CD14-positive monocyte (primary cell): ENCODE measurements around the gene RERE. TPM values are rescaled to one million over a fixed set of nuclear protein-coding genes. Genes with fewer than 3 reads are reported as not detected.

Source experiments
- DNase-seq, 3 donors: peaks; one replicate each; pipeline ENCODE4 v3.0.0-alpha.2; 2011 to 2022
- H2AFZ ChIP-seq: 2 replicates; pipeline ENCODE4 v1.6.0; 2012; ENCODE audit warnings: mild to moderate bottlenecking, low read depth, low read length, inconsistent platforms; ENCODE audit not compliant: insufficient read depth, poor library complexity, severe bottlenecking
- H3K27ac ChIP-seq, 2 donors: 1 replicate in 1 of 2; 2 replicates in 1 of 2; pipeline ENCODE4 v1.5.1; 2012 to 2013; ENCODE audit warnings: low read length in 2 of 2, control low read depth in 1 of 2, inconsistent platforms in 1 of 2, low read depth in 1 of 2, mild to moderate bottlenecking in 1 of 2
- H3K27me3 ChIP-seq, 2 donors: one replicate each; pipeline versions ENCODE4 v1.6.0 to v1.6.1; 2011 to 2013; ENCODE audit warnings: low read length in 2 of 2; ENCODE audit not compliant: control insufficient read depth in 2 of 2, insufficient read depth in 2 of 2
- H3K36me3 ChIP-seq, 2 donors: replicated peaks in 1 of 2; 1 replicate in 1 of 2; 2 replicates in 1 of 2; pipeline versions ENCODE4 v1.5.1 to v1.6.1; 2012 to 2013; ENCODE audit warnings: low read length in 2 of 2, control low read depth in 1 of 2, inconsistent platforms in 1 of 2, mild to moderate bottlenecking in 1 of 2; ENCODE audit not compliant: insufficient read depth in 2 of 2, control insufficient read depth in 1 of 2
- H3K4me1 ChIP-seq, 2 donors: 1 replicate in 1 of 2; 2 replicates in 1 of 2; pipeline versions ENCODE4 v1.5.1 to v1.6.1; 2012 to 2013; ENCODE audit warnings: low read length in 2 of 2, control low read depth in 1 of 2, inconsistent platforms in 1 of 2, mild to moderate bottlenecking in 1 of 2, moderate library complexity in 1 of 2; ENCODE audit not compliant: insufficient read depth in 2 of 2, control insufficient read depth in 1 of 2
- H3K4me2 ChIP-seq: replicated peaks from 2 replicates; pipeline ENCODE3; 2012; ENCODE audit warnings: low read length, moderate library complexity, mild to moderate bottlenecking; ENCODE audit not compliant: poor library complexity, severe bottlenecking; ENCODE audit errors: extremely low read depth
- H3K4me3 ChIP-seq, 3 experiments: fragments of 200-600 bp in 1 of 3; sonication (generic) in 1 of 3; replicated peaks in 1 of 3; 1 replicate in 2 of 3; 2 replicates in 1 of 3; pipeline ENCODE4 v1.5.1; 2011 to 2013; ENCODE audit warnings: low read length in 3 of 3, mild to moderate bottlenecking in 3 of 3, control low read depth in 2 of 3, low read depth in 2 of 3, inconsistent platforms in 1 of 3, moderate library complexity in 1 of 3
- H3K79me2 ChIP-seq: 2 replicates; pipeline ENCODE4 v1.6.0; 2012; ENCODE audit warnings: mild to moderate bottlenecking, control low read depth, inconsistent platforms, low read length, moderate library complexity; ENCODE audit not compliant: insufficient read depth
- H3K9ac ChIP-seq: 2 replicates; pipeline ENCODE4 v1.6.0; 2017; ENCODE audit warnings: low read length, mild to moderate bottlenecking; ENCODE audit not compliant: insufficient read depth, poor library complexity, severe bottlenecking
- H3K9me3 ChIP-seq, 2 donors: replicated peaks in 1 of 2; 1 replicate in 1 of 2; 2 replicates in 1 of 2; pipeline versions ENCODE4 v1.5.1 to v1.6.1; 2012 to 2013; ENCODE audit warnings: low read length in 2 of 2, control low read depth in 1 of 2; ENCODE audit not compliant: control insufficient read depth in 1 of 2, insufficient read depth in 1 of 2
- H4K20me1 ChIP-seq: 2 replicates; pipeline ENCODE4 v1.6.0; 2012; ENCODE audit warnings: mild to moderate bottlenecking, low read length, control low read depth, moderate library complexity; ENCODE audit not compliant: insufficient read depth
- H3K27ac Mint-ChIP-seq, 7 donors: one replicate each; pipeline ENCODE4 v1.8.0; 2020; ENCODE audit warnings: mild to moderate bottlenecking in 7 of 7, mixed read lengths in 7 of 7, moderate library complexity in 6 of 7, inconsistent platforms in 2 of 7
- H3K27me3 Mint-ChIP-seq, 3 donors: one replicate each; pipeline ENCODE4 v1.8.0; 2021 to 2022; ENCODE audit warnings: low read depth in 3 of 3, mild to moderate bottlenecking in 3 of 3, mixed read lengths in 3 of 3, moderate library complexity in 3 of 3, inconsistent platforms in 1 of 3
- H3K36me3 Mint-ChIP-seq, 2 donors: one replicate each; pipeline ENCODE4 v1.8.0; 2020; ENCODE audit warnings: mixed read lengths in 2 of 2, inconsistent platforms in 1 of 2, mild to moderate bottlenecking in 1 of 2
- H3K4me1 Mint-ChIP-seq: one replicate; pipeline ENCODE4 v1.8.0; 2020; ENCODE audit warnings: mild to moderate bottlenecking, mixed read lengths
- H3K4me3 Mint-ChIP-seq, 2 donors: one replicate each; pipeline ENCODE4 v1.8.0; 2020; ENCODE audit warnings: mild to moderate bottlenecking in 2 of 2, mixed read lengths in 2 of 2, moderate library complexity in 1 of 2
- H3K9me3 Mint-ChIP-seq, 7 donors: one replicate each; pipeline ENCODE4 v1.8.0; 2020 to 2022; ENCODE audit warnings: mixed read lengths in 7 of 7, mild to moderate bottlenecking in 6 of 7, moderate library complexity in 6 of 7, inconsistent platforms in 2 of 7
- CTCF ChIP-seq: fragments of 200-600 bp; IDR thresholded peaks from one replicate; pipeline ENCODE4 v1.8.0; 2022; ENCODE audit warnings: antibody characterized with exemption, mild to moderate bottlenecking
- WGBS: methylation state at CpG from one replicate; pipeline ENCODE4 v1.1.5; 2013; ENCODE audit warnings: missing lambda C conversion rate; ENCODE audit not compliant: insufficient coverage; 5-methylcytosine and 5-hydroxymethylcytosine counted together
- intact Hi-C, 2 donors: fragments of 100-400 bp; cut with micrococcal nuclease; formaldehyde crosslinking; loops; one replicate each; pipeline versions ENCODE4 v1.15.0 to v1.15.1; 2023
- polyA plus RNA-seq, 3 donors: library from polyadenylated mRNA; depleted of rRNA in 1 of 3; unstranded in 2 of 3; stranded (reverse) in 1 of 3; fragments of 300-500 nt in 2 of 3; fragments of >200 nt in 1 of 3; fragmentation: Illumina TruSeq in 2 of 3; gene quantifications; 1 replicate in 2 of 3; 2 replicates in 1 of 3; pipeline ENCODE4 v1.2.3, GENCODE V29; 2012 to 2021

The RERE gene
- polyA plus RNA-seq, 3 donors = 1.2 to 19.4 (median 3.8) TPM

DNA sequence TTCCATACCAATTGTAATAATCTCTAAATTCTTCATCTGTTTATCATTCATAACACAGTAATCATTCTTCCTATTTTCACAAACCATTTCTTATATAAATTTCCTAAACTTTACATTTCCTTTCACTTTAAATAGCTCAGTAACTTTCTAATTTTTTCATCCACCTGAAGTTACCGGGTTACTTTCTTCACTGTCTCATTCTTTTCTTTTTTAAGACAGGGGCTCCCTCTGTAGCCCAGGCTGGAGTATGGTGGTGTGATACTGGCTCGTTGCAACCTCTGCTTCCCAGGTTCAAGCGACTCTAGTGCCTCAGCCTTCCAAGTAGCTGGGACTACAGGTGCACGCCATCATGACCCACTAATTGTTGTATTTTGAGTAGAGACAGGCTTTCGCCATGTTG is 41.3 kb downstream of the RERE start:
- no peaks in the 10 kb centered on the region for H3K9me3 Mint-ChIP-seq
- no peak overlapping the region for H3K4me2 ChIP-seq
- H3K4me3 Mint-ChIP-seq = no peak overlapping the region
- WGBS = no CpG with 5 or more reads among the region's 5 CpGs
- TF ChIP-seq CTCF = no peak
- no peaks in the 10 kb centered on the region for H3K4me1 ChIP-seq
- peaks cover 10% of the 10 kb centered on the region for H3K4me1 Mint-ChIP-seq
- no peak overlapping the region for H3K4me3 ChIP-seq
- intact Hi-C loops = no loop called here
- no peaks in the 10 kb centered on the region for H3K79me2 ChIP-seq
- no peak overlapping the region for H2AFZ ChIP-seq
- no peaks in the 10 kb centered on the region for H3K27me3 ChIP-seq
- H4K20me1 ChIP-seq = no peaks in the 10 kb centered on the region
- H3K9me3 ChIP-seq = no peaks in the 10 kb centered on the region
- no peaks in the 10 kb centered on the region for H3K27me3 Mint-ChIP-seq
- DNase-seq = no peak
- no peak overlapping the region for H3K27ac ChIP-seq
- H3K36me3 ChIP-seq = no peaks in the 10 kb centered on the region
- H3K27ac Mint-ChIP-seq = peak overlapping the region in 1 of 7 donors; percentile 54
- H3K36me3 Mint-ChIP-seq = no peaks in the 10 kb centered on the region
- no peak overlapping the region for H3K9ac ChIP-seq

GRCh38 chr1:8767006-8767405 is 50.4 kb downstream of the RERE start:
- Histone ChIP-seq H4K20me1 (no peaks in the 10 kb centered on the region), H3K27ac (no peak overlapping the region), H3K9me3 (no peaks in the 10 kb centered on the region), H3K4me2 (no peak overlapping the region), H3K4me1 (no peaks in the 10 kb centered on the region), H3K36me3 (no peaks in the 10 kb centered on the region), H2AFZ (no peak overlapping the region), H3K27me3 (no peaks in the 10 kb centered on the region), H3K4me3 (no peak overlapping the region), H3K9ac (no peak overlapping the region), H3K79me2 (no peaks in the 10 kb centered on the region)
- Mint-ChIP-seq H3K27ac (no peak overlapping the region), H3K9me3 (no peaks in the 10 kb centered on the region), H3K27me3 (peaks cover 0 to 2% (median 0%) of the 10 kb centered on the region in 3 donors), H3K4me3 (no peak overlapping the region), H3K36me3 (peaks cover 0 to 3% of the 10 kb centered on the region in 2 donors), H3K4me1 (peaks cover 4% of the 10 kb centered on the region)
- intact Hi-C loops = no loop called here
- no peak for TF ChIP-seq CTCF
- DNase-seq = no peak
- WGBS = 60% methylated on average over 1 of the region's 2 CpGs
